ENCODE results near the gene SF3B2.
"Not testable (repeated sequence)": the region's sequence is repeated elsewhere in the genome, so short reads cannot be mapped to it uniquely, and the experiment has no call there.

Gene SF3B2

DNA sequence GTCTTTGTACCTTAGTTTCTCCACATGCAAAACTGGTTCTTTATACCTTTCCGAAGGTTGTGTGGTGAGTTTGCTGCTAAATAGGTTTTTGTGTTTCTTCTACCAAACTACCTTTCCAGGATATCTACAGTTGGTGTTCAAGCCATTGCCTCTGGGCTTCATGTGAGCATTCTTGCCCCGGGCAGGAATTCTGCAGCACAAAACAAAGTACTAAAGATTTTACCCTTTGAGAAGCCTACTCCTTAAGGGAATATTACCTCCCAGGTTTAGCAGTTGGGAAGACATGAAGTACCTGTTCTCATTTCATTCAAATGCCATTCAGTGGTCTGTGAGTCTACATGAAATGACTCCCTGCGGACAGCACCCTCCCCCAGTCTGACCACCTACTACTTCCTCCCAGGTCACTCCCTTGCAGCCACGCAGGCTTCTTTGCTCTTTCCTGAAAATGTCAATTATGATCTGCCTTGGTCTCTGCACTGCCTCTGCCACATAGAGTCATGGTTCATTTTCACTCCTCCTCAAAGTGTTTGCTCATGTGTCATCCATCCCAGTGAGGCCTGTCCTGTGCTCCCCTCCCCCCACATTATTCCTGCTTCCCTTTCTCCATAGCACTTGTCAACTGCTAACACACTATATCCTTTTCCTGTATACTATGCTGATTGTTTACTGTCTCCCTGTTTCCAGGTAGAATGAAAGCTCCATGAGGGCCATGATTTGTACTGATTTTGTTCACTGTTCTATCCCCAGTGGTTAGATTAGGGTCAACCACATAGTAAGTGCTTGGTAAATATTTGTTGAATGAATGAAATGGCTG lies 54.8 kb downstream of the SF3B2 start:
- no peak for DNase-seq (ENCODE audit: low spot score)

DNA sequence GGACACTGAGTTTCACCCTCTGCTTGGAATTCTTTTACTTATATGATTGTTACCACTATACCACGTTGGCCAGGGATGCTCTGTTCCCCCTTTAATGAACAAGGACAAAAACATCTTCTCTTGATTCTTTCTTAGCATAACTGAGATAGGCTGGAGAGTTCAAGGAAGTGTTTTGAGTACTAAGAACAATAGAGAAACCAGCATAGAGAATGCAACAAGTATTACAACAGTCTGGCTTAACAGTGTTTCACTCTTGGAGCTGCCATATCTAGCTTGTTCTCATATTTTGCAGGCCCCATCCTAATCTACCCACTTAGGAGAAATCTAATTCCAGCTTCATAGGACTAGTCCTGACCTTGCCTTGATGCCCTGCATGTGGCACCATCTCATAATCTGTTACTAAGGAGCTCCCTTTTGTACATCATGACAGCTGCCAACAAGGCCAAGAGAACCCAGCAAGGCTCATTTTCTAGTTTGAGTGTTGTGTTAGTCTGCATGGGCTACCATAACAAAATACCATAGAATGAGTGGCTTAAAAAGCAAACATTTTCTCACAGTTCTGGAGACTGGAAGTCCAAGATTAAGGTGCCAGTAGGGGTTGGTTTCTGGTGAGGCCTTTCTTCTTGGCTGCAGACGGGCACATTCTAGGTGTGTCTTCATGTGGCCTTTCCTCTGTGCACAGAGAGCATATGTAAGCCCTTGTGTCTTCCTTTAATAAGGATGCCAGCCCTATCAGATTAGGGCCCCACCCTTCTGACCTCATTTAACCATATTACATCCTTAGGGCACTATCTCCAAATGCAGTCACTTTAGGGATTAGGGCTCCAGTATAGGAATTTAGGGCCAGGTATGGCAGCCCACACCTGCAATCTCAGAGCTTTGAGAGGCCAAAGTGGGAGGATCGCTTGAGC lies 55.7 kb downstream of the SF3B2 start:
- no peak for DNase-seq (ENCODE audit: low spot score)

DNA sequence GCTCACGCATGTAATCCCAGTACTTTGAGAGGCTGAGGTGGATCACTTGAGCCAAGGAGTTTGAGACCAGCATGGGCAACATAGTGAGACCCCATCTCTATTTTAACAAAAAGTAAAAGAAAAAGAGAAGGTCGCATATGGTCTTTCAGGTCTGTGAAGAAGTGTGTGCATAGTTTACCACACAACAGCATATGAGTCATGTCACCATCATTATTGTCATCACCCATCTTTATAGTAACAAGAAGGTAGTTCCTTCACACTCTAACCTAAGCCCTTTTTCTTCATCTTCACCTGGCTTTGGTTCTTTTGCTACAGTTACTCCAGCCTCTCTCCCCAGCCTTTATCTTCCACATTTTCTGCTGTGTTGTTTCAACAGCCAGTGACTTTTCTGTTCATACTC lies 57.1 kb downstream of the SF3B2 start:
- DNase-seq (ENCODE audit: low spot score), result no peak

DNA sequence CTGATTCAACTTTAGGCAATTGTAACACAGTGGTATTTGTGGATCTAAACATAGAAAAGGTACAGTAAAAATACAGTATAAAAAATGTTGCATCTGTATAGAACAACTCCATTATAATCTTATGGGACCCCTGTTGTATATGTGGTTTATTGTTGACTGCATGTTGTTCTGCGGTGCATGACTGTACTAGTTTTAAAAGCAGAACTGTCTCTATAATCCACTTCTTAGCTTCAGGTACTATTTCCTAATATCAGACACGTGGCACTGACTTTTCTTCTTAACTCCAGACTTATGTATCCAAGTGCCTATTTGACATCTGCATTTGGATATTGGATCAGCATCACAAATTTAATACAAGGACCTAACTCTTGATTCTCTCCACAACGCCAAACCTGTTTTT lies 59.0 kb downstream of the SF3B2 start:
- DNase-seq (ENCODE audit: low spot score), result no peak

DNA sequence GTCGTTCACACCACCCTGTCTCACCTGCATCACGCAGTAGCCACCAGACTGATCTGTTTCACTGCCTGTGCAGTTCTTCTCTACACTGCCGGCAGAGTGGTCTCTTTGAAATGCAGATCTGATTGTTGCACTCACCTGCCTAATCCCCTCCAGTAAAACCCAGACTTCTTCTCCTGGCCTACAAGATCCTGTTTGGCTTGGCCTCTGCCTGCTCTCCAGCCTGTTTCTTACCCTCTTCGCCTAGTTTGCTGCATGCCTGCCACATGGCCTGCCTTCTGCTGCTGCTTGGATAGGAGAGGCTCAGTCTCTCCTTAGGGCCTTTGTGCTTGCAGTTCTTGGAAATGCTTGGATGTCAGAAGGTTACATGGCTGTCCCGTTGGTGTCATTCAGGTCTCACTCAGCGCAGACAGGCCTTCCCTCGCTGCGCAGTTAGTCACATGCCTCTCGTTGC lies 59.9 kb downstream of the SF3B2 start:
- no peak for DNase-seq (ENCODE audit: low spot score)

DNA sequence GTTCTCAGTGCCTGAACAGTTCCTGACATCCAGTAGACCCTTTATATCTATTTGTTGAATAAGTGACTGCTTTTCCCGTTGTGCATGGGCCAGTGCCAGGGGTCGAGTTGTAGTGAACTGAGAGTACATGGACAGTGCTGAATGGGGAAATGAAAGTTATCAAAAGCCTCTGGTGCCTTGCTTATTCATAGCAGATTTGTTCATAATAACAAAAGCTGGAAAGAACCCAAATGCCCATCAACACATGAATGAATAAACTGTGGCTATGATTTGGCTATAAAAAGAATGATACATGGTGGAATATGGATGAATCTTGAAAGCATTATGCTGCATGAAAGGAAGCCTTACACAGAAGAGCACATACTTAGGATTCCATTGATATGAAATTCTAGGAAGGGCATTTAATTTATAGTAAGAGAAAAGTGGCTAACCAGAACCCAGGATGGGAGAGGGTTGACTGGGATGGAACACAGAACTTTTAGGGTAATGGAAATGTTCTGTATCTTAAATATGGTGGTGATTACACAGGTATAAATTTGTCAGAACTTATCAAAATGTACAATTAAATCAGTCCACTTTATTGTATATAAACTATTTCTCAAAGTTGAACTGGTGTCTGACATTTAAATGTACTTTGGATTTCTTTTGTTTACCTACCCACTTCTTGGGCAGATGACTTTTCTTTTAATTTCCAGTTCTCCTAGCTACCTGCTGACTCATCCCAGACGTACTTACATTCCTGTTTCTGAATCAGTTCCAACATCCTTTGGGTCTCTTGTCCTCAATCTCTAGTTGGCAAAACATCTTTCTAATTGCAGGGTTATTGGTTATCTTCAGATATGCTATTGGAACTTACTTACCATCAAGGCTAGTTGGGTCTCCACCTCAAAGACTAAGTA lies 60.7 kb downstream of the SF3B2 start:
- no peak for DNase-seq (ENCODE audit: low spot score)

- not testable (repeated sequence) for DNase-seq (ENCODE audit: low spot score)
These were observed 62.8 kb downstream of the SF3B2 start for GRCh38 chr11:66114957-66115356.

GRCh38 chr11:66115638-66116301 lies 63.6 kb downstream of the SF3B2 start:
- no peak for DNase-seq (ENCODE audit: low spot score)

DNA sequence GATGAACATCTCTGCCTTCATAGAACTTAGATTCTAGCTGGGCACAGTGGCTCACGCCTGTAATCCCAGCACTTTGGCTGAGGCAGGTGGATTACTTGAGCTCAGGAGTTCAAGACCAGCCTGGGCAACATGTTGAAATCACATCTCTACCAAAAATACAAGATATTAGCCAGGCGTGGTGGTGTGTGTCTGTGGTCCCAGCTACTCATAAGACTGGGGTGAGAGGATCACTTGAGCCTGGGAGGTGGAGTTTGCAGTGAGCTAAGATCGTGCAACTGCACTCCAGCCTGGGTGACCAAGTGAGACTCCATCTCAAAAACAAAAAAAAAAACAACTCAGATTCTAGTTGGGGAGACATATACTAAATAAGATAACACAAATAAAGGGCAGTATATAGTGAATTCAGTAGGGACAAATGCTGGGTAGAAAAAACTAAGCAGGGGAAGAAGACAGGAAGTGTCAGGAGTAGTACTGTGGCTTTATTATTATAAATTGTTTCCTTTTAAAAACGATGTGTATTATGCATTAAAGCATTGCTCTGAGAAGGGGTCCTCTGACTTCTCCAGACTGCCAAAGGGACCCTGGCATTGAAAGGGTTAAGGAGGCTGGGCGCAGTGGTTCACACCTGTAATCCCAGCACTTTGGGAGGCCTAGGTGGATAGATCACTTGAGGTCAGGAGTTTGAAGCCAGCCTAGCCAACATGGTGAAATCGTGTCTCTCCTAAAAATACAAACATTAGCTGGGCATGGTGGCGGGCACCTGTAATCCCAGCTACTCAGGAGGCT lies 64.6 kb downstream of the SF3B2 start:
- no peak for DNase-seq (ENCODE audit: low spot score)

DNA sequence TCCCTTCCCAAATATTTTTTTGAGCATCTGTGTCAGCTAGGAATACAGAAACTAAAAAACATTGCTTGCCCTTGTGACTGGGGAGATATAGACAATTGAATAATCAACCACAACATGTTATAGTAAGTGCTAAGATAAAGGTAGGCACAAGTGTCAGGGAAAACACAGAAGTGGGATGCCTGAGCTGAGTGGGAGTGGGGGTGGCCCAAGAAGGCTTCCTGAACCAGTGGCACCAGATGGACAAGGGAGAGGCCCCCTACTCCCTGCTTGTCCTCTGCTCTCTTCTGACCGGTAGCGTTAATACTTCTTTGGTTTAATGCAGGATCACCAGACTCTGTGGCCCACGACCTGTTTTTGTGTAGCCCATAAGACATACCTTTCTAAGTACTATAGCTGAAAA lies 66.7 kb downstream of the SF3B2 start:
- no peak for DNase-seq (ENCODE audit: low spot score)

Data from left forelimb (tissue), 1 donor.